Spleen (tissue), 7 donors: ENCODE data around the gene NELFA.

Experiments used
- POLR2A ChIP-seq, 3 donors: fragments of 450-650 bp; IDR thresholded peaks; one replicate each; pipeline ENCODE4 v1.5.1; 2017; ENCODE audit warnings: antibody characterized with exemption in 3 of 3, mild to moderate bottlenecking in 1 of 3
- POLR2AphosphoS5 ChIP-seq, 3 donors: sonication (generic); formaldehyde crosslinking; IDR thresholded peaks; one replicate each; pipeline ENCODE4 v1.5.1; 2017; ENCODE audit warnings: antibody characterized with exemption in 3 of 3
- TF ChIP-seq, protein P1 (sequence below), 11 experiments: fragments of 200-600 bp in 7 of 11; fragments of 450-650 bp in 4 of 11; sonication (generic) in 4 of 11; IDR thresholded peaks in 8 of 11; conservative IDR thresholded peaks in 3 of 11; 1 replicate in 7 of 11; 2 replicates in 4 of 11; pipeline versions ENCODE4 v1.4.0 to v1.8.0; 2016 to 2021; ENCODE audit warnings: antibody characterized with exemption in 11 of 11, inconsistent platforms in 4 of 11, mild to moderate bottlenecking in 1 of 11
- donor health status: DM: no; HTN: no; CAD: no; lungs with moderate emphysema.
- donor health status: DM: no; HTN: no; CAD: no.
- donor health status: DM: no; HTN: no; CAD: no.

DNA sequence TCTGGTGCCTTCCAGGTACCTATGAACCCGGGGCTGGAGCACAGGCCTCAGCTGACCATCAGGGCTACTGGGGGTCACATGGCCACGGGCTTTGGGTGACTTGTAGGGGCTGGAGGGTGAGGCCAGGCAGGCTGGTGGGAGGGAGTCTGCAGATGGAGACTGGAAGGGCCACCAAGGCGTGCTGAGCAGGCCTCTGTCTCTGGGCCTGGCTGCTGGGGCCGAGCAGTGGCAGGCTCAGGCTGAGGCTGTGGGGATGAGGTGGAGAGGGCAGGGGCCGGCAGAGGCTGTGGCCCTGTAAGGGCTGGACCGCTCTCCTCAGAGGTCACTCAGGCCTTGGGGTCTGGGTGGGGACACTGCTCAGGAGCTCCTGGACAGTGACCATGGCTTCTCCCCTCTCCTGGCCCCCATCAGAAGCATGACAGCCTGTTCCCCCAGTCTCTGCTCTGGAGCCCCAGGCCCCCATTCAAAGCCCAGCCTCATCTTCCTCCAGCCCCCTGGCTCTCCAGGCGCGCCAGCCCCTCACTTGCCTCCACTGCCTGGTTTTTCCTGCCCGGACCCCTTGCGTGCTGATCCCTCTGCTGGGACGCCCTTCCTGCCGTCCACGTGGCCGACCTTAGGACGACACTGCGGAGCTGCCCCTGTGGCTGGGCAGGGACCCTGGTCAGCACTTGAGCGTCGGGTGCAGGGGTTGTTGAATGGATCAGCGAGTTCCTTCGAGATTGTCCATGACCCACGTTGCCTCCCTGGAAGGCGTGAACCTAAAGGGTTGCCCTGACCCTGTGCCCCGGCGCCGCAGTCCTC lies 39.2 kb upstream of the NELFA start:
- TF ChIP-seq, protein P1, sequence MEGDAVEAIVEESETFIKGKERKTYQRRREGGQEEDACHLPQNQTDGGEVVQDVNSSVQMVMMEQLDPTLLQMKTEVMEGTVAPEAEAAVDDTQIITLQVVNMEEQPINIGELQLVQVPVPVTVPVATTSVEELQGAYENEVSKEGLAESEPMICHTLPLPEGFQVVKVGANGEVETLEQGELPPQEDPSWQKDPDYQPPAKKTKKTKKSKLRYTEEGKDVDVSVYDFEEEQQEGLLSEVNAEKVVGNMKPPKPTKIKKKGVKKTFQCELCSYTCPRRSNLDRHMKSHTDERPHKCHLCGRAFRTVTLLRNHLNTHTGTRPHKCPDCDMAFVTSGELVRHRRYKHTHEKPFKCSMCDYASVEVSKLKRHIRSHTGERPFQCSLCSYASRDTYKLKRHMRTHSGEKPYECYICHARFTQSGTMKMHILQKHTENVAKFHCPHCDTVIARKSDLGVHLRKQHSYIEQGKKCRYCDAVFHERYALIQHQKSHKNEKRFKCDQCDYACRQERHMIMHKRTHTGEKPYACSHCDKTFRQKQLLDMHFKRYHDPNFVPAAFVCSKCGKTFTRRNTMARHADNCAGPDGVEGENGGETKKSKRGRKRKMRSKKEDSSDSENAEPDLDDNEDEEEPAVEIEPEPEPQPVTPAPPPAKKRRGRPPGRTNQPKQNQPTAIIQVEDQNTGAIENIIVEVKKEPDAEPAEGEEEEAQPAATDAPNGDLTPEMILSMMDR (IDR thresholded peaks at IDR 0.05 in 8 of 11, conservative IDR thresholded peaks at IDR 0.05 in 3 of 11): no peak
- no peak for TF ChIP-seq POLR2A (IDR thresholded peaks at IDR 0.05)
- TF ChIP-seq POLR2AphosphoS5 (IDR thresholded peaks at IDR 0.05): no peak
